Stomach (tissue), 9 donors: Measurements from ENCODE around the gene B3GLCT. TPM values are rescaled to one million over a fixed set of nuclear protein-coding genes. Genes with fewer than 3 reads are reported as not detected.

ENCODE experiments used
- DNase-seq, 2 donors: peaks; one replicate each; pipeline versions ENCODE4 v3.0.0 to v3.0.0-alpha.2; 2013 to 2019
- H3K27ac ChIP-seq, 5 donors: fragments of 200-600 bp in 4 of 5; sonication (generic) in 4 of 5; one replicate each; pipeline ENCODE4 v1.5.1; 2013 to 2019; ENCODE audit warnings: mild to moderate bottlenecking in 1 of 5, moderate library complexity in 1 of 5
- H3K27me3 ChIP-seq, 3 donors: fragments of 200-600 bp; sonication (generic); one replicate each; pipeline ENCODE4 v1.5.1; 2017 to 2019; ENCODE audit warnings: mixed run types in 1 of 3
- H3K36me3 ChIP-seq, 4 donors: fragments of 200-600 bp; sonication (generic); 1 replicate in 3 of 4; 2 replicates in 1 of 4; pipeline ENCODE4 v1.5.1; 2016 to 2019
- H3K4me1 ChIP-seq, 4 donors: fragments of 200-600 bp; sonication (generic); one replicate each; pipeline ENCODE4 v1.5.1; 2016 to 2019
- H3K4me3 ChIP-seq, 4 donors: fragments of 200-600 bp; sonication (generic) in 3 of 4; one replicate each; pipeline ENCODE4 v1.5.1; 2016 to 2019; ENCODE audit warnings: mild to moderate bottlenecking in 1 of 4
- H3K9me3 ChIP-seq, 4 donors: fragments of 200-600 bp; sonication (generic); one replicate each; pipeline ENCODE4 v1.5.1; 2016 to 2019
- CTCF ChIP-seq, 7 experiments: fragments of 450-650 bp in 4 of 7; fragments of 200-600 bp in 3 of 7; sonication (generic) in 3 of 7; IDR thresholded peaks; one replicate each; pipeline ENCODE4 v1.5.1; 2016 to 2019; ENCODE audit warnings: antibody characterized with exemption in 7 of 7, control low read depth in 2 of 7, mild to moderate bottlenecking in 1 of 7
- EP300 ChIP-seq: sonication (generic); formaldehyde crosslinking; IDR thresholded peaks from one replicate; pipeline ENCODE4 v1.6.1; 2017; ENCODE audit warnings: antibody characterized with exemption
- POLR2A ChIP-seq, 4 donors: fragments of 450-650 bp; IDR thresholded peaks; one replicate each; pipeline ENCODE4 v1.6.1; 2016; ENCODE audit warnings: antibody characterized with exemption in 4 of 4, control low read depth in 2 of 4, mild to moderate bottlenecking in 1 of 4, moderate library complexity in 1 of 4
- POLR2AphosphoS5 ChIP-seq, 3 donors: sonication (generic); formaldehyde crosslinking; IDR thresholded peaks; one replicate each; pipeline ENCODE4 v1.6.1; 2016; ENCODE audit warnings: antibody characterized with exemption in 3 of 3
- WGBS, 5 donors: extraction: QIAGEN DNeasy Blood & Tissue Kit in 3 of 5; methylation state at CpG; one replicate each; pipeline versions ENCODE4 v1.1.5 to v1.1.7; 2013 to 2018; 5-methylcytosine and 5-hydroxymethylcytosine counted together
- intact Hi-C: fragments of 100-400 bp; cut with DNase I; formaldehyde crosslinking; loops from one replicate; pipeline ENCODE4 v1.15.1; 2023; ENCODE audit warnings: low total_unique reads
- polyA plus RNA-seq, 3 donors: library from polyadenylated mRNA; stranded (reverse); fragments of 200-250 nt; gene quantifications; one replicate each; pipeline ENCODE4 v1.2.3, GENCODE V29; 2013
- total RNA-seq, 5 donors: library from RNA; depleted of rRNA; stranded (reverse); fragments of >200 nt; gene quantifications; one replicate each; pipeline versions ENCODE4 v1.1.0 to v1.2.3, GENCODE V29; 2014 to 2016
- donor health status: healthy with polysubstance abuse.
- donor health status: Bipolar disorder and iron deficiency.
- donor health status: healthy.

The B3GLCT gene
- total and polyA plus RNA-seq, 8 donors, result 0.76 to 16.1 (median 6.4) TPM; not detected in 2

- intact Hi-C loops, result no loop called here
- no peak for DNase-seq
- TF ChIP-seq CTCF (IDR thresholded peaks at IDR 0.05), result no peak
- TF ChIP-seq POLR2A (IDR thresholded peaks at IDR 0.05), result no peak
- TF ChIP-seq EP300, result no peak
- no peak for TF ChIP-seq POLR2AphosphoS5 (IDR thresholded peaks at IDR 0.05)
- H3K36me3 ChIP-seq, result peaks cover 6 to 59% (median 33%) of the 10 kb centered on the region in 4 donors
- 93 to 95% (median 94%) methylated on average over 3 of the region's 3 CpGs for WGBS, 5 donors
- H3K9me3 ChIP-seq, result peaks cover 0 to under 1% (median 0%) of the 10 kb centered on the region in 4 donors
- H3K4me1 ChIP-seq, result no peaks in the 10 kb centered on the region
- H3K4me3 ChIP-seq, result no peak overlapping the region
- no peaks in the 10 kb centered on the region for H3K27me3 ChIP-seq
- H3K27ac ChIP-seq, result no peak overlapping the region
These were observed 121.7 kb downstream of the B3GLCT start for GRCh38 chr13:31321457-31321856.

GRCh38 chr13:31322026-31322425 lies 122.3 kb downstream of the B3GLCT start:
- peaks cover 6 to 59% (median 32%) of the 10 kb centered on the region in 4 donors for H3K36me3 ChIP-seq
- no peak overlapping the region for H3K4me3 ChIP-seq
- intact Hi-C loops, result no loop called here
- 66 to 85% (median 83%) methylated on average over 3 of the region's 3 CpGs for WGBS, 5 donors
- H3K27me3 ChIP-seq, result no peaks in the 10 kb centered on the region
- no peak for TF ChIP-seq CTCF (IDR thresholded peaks at IDR 0.05)
- peak in 1 of 3 donors; percentile 3 for TF ChIP-seq POLR2AphosphoS5 (IDR thresholded peaks at IDR 0.05)
- no peaks in the 10 kb centered on the region for H3K4me1 ChIP-seq
- no peak overlapping the region for H3K27ac ChIP-seq
- peak in 1 of 2 donors; percentile 5 for DNase-seq
- H3K9me3 ChIP-seq, result no peaks in the 10 kb centered on the region

- Histone ChIP-seq H3K4me3 (no peak overlapping the region), H3K9me3 (no peaks in the 10 kb centered on the region), H3K4me1 (no peaks in the 10 kb centered on the region), H3K36me3 (peaks cover 6 to 56% (median 28%) of the 10 kb centered on the region in 4 donors), H3K27ac (no peak overlapping the region), H3K27me3 (no peaks in the 10 kb centered on the region)
- intact Hi-C loops, result no loop called here
- DNase-seq, result no peak
- WGBS, 5 donors, result 93 to 97% (median 96%) methylated on average over 6 of the region's 6 CpGs
- TF ChIP-seq CTCF (IDR thresholded peaks at IDR 0.05) (no peak), POLR2A (IDR thresholded peaks at IDR 0.05) (no peak)
These were observed 123.1 kb downstream of the B3GLCT start for GRCh38 chr13:31322702-31323405.

GRCh38 chr13:31327182-31327860 lies 127.5 kb downstream of the B3GLCT start:
- peaks cover 6 to 38% (median 22%) of the 10 kb centered on the region in 4 donors for H3K36me3 ChIP-seq
- WGBS, 5 donors, result 85 to 93% (median 91%) methylated on average over 7 of the region's 7 CpGs
- H3K4me1 ChIP-seq, result no peaks in the 10 kb centered on the region
- H3K27me3 ChIP-seq, result no peaks in the 10 kb centered on the region
- TF ChIP-seq CTCF (IDR thresholded peaks at IDR 0.05) (no peak), EP300 (no peak), POLR2A (IDR thresholded peaks at IDR 0.05) (no peak), POLR2AphosphoS5 (IDR thresholded peaks at IDR 0.05) (no peak)
- no peak overlapping the region for H3K4me3 ChIP-seq
- no peak overlapping the region for H3K27ac ChIP-seq
- H3K9me3 ChIP-seq, result no peaks in the 10 kb centered on the region
- no peak for DNase-seq
- intact Hi-C loops, result no loop called here
